Mesothelial cell of epicardium (in vitro differentiated cells): ENCODE results near the gene SKOR1. TPM values are rescaled to one million over a fixed set of nuclear protein-coding genes. Genes with fewer than 3 reads are reported as not detected.

Experiments used
- DNase-seq, 2 experiments: peaks; one replicate each; pipeline ENCODE4 v3.0.0; 2021; ENCODE audit warnings: low spot score in 2 of 2; ENCODE audit not compliant: unreplicated experiment in 2 of 2
- H3K27ac Mint-ChIP-seq: 2 replicates; pipeline ENCODE4 v1.8.0; 2021; ENCODE audit warnings: mixed read lengths
- H3K27me3 Mint-ChIP-seq: 2 replicates; pipeline ENCODE4 v1.8.0; 2021; ENCODE audit warnings: low read depth, mixed read lengths
- H3K36me3 Mint-ChIP-seq: 2 replicates; pipeline ENCODE4 v1.8.0; 2021; ENCODE audit warnings: mixed read lengths
- H3K4me1 Mint-ChIP-seq: 2 replicates; pipeline ENCODE4 v1.8.0; 2021; ENCODE audit warnings: mixed read lengths
- H3K4me3 Mint-ChIP-seq: 2 replicates; pipeline ENCODE4 v1.8.0; 2021; ENCODE audit warnings: mild to moderate bottlenecking, moderate library complexity, mixed read lengths
- H3K9me3 Mint-ChIP-seq: 2 replicates; pipeline ENCODE4 v1.8.0; 2021; ENCODE audit warnings: mixed read lengths
- CTCF ChIP-seq: fragments of 200-600 bp; sonication (generic); IDR thresholded peaks from one replicate; pipeline ENCODE4 v1.5.0; 2021; ENCODE audit warnings: antibody characterized with exemption; ENCODE audit not compliant: unreplicated experiment
- total RNA-seq: library from RNA; stranded (reverse); gene quantifications from 3 replicates; pipeline ENCODE4 v1.2.1, GENCODE V29; 2021

SKOR1 gene
- total RNA-seq, 1 donor from 2014 or later: 1.1 TPM

GRCh38 chr15:67829647-67830504 lies 4.6 kb downstream of the SKOR1 start:
- Mint-ChIP-seq H3K4me1 (peaks cover 31% of the 10 kb centered on the region), H3K9me3 (no peaks in the 10 kb centered on the region), H3K4me3 (no peak overlapping the region), H3K27me3 (peaks cover 86% of the 10 kb centered on the region), H3K27ac (no peak overlapping the region), H3K36me3 (no peaks in the 10 kb centered on the region)
- no peak for TF ChIP-seq CTCF
- no peak for DNase-seq

- Mint-ChIP-seq H3K4me3 (no peak overlapping the region), H3K4me1 (peaks cover 32% of the 10 kb centered on the region), H3K27ac (no peak overlapping the region), H3K9me3 (no peaks in the 10 kb centered on the region), H3K36me3 (no peaks in the 10 kb centered on the region), H3K27me3 (peaks cover 86% of the 10 kb centered on the region)
- no peak for DNase-seq
- no peak for TF ChIP-seq CTCF
These were observed 6.1 kb downstream of the SKOR1 start for GRCh38 chr15:67831363-67831762.

GRCh38 chr15:67832031-67832551 lies 6.8 kb downstream of the SKOR1 start:
- Mint-ChIP-seq H3K4me3 (no peak overlapping the region), H3K27me3 (peaks cover 90% of the 10 kb centered on the region), H3K27ac (no peak overlapping the region), H3K4me1 (peaks cover 33% of the 10 kb centered on the region), H3K9me3 (no peaks in the 10 kb centered on the region), H3K36me3 (no peaks in the 10 kb centered on the region)
- TF ChIP-seq CTCF: no peak
- no peak for DNase-seq

GRCh38 chr15:67832897-67833709 lies 7.8 kb downstream of the SKOR1 start:
- no peak overlapping the region for H3K27ac Mint-ChIP-seq
- no peak for DNase-seq
- TF ChIP-seq CTCF: no peak
- H3K4me1 Mint-ChIP-seq: peaks cover 34% of the 10 kb centered on the region
- no peaks in the 10 kb centered on the region for H3K36me3 Mint-ChIP-seq
- H3K4me3 Mint-ChIP-seq: peak overlapping the region; percentile 67
- peaks cover 91% of the 10 kb centered on the region for H3K27me3 Mint-ChIP-seq
- H3K9me3 Mint-ChIP-seq: no peaks in the 10 kb centered on the region

GRCh38 chr15:67833710-67834511 lies 8.6 kb downstream of the SKOR1 start:
- Mint-ChIP-seq H3K36me3 (no peaks in the 10 kb centered on the region), H3K9me3 (no peaks in the 10 kb centered on the region), H3K27ac (no peak overlapping the region), H3K27me3 (peaks cover 82% of the 10 kb centered on the region), H3K4me1 (peaks cover 39% of the 10 kb centered on the region), H3K4me3 (peak overlapping the region; percentile 67)
- TF ChIP-seq CTCF: peak; percentile 60
- no peak for DNase-seq
